ENCODE measurements around the gene MAGEA2B.
"Not testable (repeated sequence)": the region's sequence is repeated elsewhere in the genome, so short reads cannot be mapped to it uniquely, and the experiment has no call there.

The MAGEA2B gene, protein sequence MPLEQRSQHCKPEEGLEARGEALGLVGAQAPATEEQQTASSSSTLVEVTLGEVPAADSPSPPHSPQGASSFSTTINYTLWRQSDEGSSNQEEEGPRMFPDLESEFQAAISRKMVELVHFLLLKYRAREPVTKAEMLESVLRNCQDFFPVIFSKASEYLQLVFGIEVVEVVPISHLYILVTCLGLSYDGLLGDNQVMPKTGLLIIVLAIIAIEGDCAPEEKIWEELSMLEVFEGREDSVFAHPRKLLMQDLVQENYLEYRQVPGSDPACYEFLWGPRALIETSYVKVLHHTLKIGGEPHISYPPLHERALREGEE

DNA sequence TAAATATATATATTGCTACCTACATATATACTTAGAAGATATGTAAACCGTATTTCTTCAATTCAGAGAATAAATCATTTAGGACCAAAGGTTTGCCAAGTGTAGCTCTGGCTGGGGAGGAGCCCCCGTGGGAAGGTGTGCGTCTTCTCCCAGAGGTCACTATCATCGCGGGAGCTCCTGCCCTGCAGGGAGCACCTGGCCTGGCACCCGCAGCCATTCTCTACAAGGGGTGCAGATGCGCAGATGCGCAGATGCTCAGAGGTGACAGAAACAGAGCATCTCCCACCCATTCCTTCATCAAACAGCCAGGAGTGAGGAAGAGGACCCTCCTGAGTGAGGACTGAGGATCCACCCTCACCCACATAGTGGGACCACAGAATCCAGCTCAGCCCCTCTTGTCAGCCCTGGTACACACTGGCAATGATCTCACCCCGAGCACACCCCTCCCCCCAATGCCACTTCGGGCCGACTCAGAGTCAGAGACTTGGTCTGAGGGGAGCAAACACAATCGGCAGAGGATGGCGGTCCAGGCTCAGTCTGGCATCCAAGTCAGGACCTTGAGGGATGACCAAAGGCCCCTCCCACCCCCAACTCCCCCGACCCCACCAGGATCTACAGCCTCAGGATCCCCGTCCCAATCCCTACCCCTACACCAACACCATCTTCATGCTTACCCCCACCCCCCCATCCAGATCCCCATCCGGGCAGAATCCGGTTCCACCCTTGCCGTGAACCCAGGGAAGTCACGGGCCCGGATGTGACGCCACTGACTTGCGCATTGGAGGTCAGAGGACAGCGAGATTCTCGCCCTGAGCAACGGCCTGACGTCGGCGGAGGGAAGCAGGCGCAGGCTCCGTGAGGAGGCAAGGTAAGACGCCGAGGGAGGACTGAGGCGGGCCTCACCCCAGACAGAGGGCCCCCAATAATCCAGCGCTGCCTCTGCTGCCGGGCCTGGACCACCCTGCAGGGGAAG, at the start of gene MAGEA2B:
TSS of gene MAGEA2B (plus strand) at position 814 of the 973 bp plus-strand sequence. CDS start 2,479 bp downstream, outside the sequence.
- DNase-seq (ENCODE audit: low spot score): not testable (repeated sequence)

DNA sequence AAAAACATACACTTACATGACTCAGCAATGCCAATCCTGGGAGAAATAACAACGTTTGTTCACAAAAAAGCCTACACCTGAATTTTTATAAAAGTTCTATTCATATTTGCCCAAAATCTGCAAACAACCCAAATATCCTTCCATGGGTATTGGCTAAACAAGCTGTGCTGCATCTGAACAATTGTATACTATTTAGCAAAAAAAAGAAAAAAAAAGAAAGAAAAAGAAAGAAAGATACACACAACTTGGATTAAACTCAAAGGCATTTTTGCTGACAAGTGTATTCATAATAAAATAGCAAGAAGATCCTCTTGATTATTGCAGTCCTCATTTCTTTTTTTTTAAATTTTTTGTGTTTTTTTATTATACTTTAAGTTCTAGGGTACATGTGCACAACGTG, 40.3 kb upstream of the MAGEA2B start:
- DNase-seq (ENCODE audit: low spot score): no peak

DNA sequence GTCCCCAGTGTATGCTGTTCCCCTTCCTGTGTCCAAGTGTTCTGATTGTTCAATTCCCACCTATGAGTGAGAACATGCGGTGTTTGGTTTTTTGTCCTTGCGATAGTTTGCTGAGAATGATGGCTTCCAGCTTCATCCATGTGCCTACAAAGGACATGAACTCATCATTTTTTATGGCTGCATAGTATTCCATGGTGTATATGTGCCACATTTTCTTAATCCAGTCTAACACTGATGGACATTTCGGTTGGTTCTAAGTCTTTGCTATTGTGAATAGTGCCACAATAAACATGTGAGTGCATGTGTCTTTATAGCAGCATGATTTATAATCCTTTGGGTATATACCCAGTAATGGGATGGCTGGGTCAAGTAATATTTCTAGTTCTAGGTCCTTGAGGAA, 39.8 kb upstream of the MAGEA2B start:
- not testable (repeated sequence) for DNase-seq (ENCODE audit: low spot score)

DNA sequence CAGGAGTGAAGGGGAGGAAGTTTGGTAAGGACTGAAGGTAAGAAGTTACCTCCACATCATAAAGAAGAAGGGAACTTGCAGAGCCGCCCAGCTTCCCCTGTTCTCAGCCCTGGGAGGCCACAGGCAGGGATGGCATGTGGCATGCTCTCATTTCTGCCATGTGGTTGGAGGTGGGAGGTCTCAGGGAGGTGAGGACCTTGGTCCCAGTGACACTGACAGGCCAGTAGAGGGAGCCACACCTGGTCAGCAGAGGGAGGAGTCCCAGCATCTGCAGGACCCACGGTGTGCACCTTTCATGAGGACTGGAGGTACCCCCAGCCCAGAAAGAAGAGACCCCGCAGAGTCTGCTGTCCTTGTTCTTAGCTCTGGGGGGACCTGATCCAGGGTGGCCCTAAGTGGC, 33.4 kb upstream of the MAGEA2B start:
- not testable (repeated sequence) for DNase-seq (ENCODE audit: low spot score)

DNA sequence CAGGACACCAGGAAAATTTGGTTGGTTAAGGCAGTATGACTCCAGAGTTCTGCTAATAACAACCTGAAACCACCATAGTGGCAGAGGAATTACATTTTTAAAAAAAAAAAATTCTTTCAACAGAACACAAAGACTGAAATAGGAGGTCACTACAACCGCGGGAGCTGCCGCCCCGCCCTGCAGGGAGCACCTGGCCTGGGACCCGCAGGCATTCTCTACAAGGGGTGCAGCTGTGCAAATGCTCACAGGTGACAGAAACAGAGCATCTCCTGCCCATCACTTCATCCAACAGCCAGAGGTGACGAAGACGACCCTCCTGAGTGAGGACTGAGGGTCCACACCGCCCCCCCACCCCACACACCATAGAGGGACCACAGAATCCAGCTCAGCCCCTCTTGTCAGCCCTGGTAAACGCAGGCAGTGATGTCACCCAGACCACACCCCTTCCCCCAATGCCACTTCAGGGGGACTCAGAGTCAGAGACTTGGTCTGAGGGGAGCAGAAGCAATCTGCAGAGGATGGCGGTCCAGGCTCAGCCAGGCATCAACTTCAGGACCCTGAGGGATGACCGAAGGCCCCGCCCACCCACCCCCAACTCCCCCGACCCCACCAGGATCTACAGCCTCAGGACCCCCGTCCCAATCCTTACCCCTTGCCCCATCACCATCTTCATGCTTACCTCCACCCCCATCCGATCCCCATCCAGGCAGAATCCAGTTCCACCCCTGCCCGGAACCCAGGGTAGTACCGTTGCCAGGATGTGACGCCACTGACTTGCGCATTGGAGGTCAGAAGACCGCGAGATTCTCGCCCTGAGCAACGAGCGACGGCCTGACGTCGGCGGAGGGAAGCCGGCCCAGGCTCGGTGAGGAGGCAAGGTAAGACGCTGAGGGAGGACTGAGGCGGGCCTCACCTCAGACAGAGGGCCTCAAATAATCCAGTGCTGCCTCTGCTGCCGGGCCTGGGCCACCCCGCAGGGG, 16.2 kb upstream of the MAGEA2B start, which contains the start of gene MAGEA3:
TSS of gene MAGEA3 (plus strand) at position 843 of the 980 bp plus-strand sequence. CDS start 2,039 bp downstream, outside the sequence.
- DNase-seq (ENCODE audit: low spot score): not testable (repeated sequence)

DNA sequence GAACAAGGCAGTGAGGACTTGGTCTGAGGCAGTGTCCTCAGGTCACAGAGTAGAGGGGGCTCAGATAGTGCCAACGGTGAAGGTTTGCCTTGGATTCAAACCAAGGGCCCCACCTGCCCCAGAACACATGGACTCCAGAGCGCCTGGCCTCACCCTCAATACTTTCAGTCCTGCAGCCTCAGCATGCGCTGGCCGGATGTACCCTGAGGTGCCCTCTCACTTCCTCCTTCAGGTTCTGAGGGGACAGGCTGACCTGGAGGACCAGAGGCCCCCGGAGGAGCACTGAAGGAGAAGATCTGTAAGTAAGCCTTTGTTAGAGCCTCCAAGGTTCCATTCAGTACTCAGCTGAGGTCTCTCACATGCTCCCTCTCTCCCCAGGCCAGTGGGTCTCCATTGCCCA, 14.0 kb upstream of the MAGEA2B start:
- not testable (repeated sequence) for DNase-seq (ENCODE audit: low spot score)

DNA sequence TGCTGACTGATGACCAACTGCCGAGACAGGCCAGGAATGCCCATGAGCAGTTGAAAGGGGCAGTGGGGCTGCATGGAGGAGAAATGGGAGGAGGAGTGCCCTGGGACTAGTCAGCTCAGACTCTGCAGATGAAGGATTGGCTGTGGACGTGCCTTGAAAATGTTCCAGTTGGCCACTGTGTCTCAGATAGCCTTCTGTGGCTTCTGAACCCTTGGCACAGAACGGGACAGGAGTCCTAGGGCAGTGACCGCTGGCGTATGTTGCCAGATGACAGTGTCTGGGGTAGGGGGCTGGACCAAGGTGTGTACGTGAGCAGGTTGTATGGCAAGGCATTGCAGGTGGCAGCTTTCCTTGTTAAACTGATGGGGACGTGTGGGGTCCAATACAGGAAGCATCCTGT, 7.9 kb upstream of the MAGEA2B start:
- DNase-seq (ENCODE audit: low spot score): not testable (repeated sequence)

DNA sequence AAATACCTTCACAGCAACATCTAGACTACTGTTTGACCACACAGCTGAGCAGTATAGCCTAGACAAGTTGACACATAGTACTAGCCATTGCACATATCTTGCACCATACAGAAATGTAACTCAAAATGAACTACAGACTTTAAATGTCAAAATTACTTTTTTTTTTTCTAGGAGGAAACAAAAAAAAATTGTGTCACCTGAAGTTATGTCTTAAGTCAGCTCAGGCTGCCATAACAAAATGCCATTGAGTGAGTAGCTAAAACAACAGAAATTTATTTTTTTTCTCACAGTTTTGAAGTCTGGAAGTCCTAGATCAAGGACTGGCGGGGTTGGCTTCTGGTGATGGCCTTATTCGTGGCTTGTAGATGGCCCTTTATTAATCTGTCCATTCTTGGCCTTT, 5.3 kb upstream of the MAGEA2B start, which contains the start of gene CSAG2:
TSS of gene CSAG2 (minus strand) at position 101 of the 400 bp plus-strand sequence. CDS start 161 bp downstream, outside the sequence.
- DNase-seq (ENCODE audit: low spot score): not testable (repeated sequence)

DNA sequence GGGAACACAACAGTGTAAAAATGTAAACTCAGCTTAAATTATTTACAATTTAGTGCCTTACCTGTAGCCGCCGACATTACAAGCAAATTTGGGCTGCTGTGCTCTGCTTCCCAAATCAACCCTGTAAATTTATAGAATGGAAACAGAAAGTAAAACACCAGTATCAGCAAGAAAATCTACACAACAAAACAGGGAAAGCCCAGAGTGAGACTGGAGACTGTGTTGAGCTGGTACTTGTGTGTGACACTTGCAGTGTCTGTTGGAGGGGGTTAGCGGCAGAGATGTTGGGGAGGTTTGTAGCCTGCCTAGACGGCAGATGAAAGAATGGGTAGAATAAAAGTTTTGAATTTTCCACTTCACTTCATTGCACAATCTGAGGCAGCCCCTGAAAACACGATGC, 1.2 kb upstream of the MAGEA2B start:
- not testable (repeated sequence) for DNase-seq (ENCODE audit: low spot score)

DNA sequence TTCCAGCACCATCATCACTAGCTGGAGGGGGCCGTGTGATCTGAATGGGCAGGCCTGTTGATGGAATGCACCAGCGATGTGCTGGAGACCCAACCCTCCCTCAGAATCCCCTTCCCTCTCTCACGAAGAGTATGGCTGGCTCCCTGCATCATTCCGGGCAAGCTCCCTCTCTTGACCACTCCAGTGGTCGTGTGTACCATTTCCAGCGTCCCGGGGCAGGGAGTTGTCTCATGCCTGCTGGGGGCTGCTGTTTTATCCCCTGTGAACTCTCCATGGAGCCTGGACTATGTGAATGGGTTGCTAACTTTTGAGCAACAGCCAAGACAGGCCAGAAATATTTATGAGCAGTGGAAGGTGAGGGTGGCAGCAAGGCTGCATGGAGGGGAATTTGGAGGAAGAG, 11.0 kb downstream of the MAGEA2B start:
- DNase-seq (ENCODE audit: low spot score): no peak

DNA sequence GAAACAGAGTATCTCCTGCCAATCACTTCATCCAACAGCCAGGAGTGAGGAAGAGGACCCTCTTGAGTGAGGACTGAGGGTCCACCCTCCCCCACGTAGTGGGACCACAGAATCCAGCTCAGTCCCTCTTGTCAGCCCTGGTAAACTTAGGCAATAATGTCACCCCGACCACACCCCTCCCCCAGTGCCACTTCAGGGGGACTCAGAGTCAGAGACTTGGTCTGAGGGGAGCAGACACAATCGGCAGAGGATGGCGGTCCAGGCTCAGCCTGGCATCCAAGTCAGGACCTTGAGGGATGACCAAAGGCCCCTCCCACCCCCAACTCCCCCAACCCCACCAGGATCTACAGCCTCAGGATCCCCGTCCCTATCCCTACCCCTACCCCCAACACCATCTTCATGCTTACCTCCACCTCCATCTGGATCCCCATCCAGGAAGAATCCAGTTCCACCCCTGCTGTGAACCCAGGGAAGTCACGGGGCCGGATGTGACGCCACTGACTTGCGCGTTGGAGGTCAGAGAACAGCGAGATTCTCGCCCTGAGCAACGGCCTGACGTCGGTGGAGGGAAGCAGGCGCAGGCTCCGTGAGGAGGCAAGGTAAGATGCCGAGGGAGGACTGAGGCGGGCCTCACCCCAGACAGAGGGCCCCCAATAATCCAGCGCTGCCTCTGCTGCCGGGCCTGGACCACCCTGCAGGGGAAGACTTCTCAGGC, 19.0 kb downstream of the MAGEA2B start, which contains the start of the genes CSAG1 and MAGEA12:
TSS of gene CSAG1 (minus strand) at position 461 of the 715 bp plus-strand sequence. CDS start 1,261 bp downstream, outside the sequence.
TSS of gene MAGEA12 (plus strand) at position 497 of the 715 bp plus-strand sequence. CDS start 2,405 bp downstream, outside the sequence.
- no peak for DNase-seq (ENCODE audit: low spot score)

DNA sequence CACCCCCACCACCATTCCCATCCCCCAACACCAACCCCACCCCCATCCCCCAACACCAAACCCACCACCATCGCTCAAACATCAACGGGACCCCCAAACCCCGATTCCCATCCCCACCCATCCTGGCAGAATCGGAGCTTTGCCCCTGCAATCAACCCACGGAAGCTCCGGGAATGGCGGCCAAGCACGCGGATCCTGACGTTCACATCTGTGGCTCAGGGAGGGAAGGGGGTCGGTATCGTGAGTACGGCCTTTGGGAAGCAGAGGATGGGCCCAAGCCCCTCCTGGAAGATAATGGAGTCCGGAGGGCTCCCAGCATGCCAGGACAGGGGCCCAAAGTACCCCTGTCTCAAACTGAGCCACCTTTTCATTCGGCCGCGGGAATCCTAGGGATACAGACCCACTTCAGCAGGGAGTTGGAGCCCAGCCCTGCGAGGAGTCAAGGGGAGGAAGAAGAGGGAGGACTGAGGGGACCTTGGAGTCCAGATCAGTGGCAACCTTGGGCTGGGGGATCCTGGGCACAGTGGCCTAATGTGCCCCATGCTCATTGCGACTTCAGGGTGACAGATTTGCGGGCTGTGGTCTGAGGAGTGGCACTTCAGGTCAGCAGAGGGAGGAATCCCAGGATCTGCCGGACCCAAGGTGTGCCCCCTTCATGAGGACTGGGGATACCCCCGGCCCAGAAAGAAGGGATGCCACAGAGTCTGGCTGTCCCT, 19.9 kb downstream of the MAGEA2B start:
- not testable (repeated sequence) for DNase-seq (ENCODE audit: low spot score)

DNA sequence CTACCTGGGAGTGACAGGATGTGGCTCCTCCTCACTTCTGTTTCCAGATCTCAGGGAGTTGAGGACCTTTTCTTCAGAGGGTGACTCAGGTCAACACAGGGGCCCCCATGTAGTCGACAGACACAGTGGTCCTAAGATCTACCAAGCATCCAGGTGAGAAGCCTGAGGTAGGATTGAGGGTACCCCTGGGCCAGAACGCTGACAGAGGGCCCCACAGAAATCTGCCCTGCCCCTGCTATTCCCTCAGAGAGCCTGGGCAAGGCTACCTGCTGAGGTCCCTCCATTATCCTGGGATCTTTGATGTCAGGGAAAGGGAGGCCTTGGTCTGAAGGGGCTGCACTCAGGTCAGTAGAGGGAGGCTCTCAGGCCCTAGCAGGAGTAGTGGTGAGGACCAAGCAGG, 20.7 kb downstream of the MAGEA2B start:
- no peak for DNase-seq (ENCODE audit: low spot score)

DNA sequence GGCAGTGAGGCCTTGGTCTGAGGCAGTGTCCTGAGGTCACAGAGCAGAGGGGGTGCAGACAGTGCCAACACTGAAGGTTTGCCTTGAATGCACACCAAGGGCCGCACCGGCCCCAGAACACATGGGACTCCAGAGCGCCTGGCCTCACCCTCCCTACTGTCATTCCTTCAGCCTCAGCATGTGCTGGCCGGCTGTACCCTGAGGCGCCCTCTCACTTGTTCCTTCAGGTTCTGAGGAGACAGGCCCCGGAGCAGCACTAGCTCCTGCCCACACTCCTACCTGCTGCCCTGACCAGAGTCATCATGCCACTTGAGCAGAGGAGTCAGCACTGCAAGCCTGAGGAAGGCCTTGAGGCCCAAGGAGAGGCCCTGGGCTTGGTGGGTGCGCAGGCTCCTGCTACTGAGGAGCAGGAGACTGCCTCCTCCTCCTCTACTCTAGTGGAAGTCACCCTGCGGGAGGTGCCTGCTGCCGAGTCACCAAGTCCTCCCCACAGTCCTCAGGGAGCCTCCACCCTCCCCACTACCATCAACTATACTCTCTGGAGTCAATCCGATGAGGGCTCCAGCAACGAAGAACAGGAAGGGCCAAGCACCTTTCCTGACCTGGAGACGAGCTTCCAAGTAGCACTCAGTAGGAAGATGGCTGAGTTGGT, 21.6 kb downstream of the MAGEA2B start:
- no peak for DNase-seq (ENCODE audit: low spot score)

DNA sequence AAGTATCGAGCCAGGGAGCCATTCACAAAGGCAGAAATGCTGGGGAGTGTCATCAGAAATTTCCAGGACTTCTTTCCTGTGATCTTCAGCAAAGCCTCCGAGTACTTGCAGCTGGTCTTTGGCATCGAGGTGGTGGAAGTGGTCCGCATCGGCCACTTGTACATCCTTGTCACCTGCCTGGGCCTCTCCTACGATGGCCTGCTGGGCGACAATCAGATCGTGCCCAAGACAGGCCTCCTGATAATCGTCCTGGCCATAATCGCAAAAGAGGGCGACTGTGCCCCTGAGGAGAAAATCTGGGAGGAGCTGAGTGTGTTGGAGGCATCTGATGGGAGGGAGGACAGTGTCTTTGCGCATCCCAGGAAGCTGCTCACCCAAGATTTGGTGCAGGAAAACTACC, 22.1 kb downstream of the MAGEA2B start:
- not testable (repeated sequence) for DNase-seq (ENCODE audit: low spot score)

DNA sequence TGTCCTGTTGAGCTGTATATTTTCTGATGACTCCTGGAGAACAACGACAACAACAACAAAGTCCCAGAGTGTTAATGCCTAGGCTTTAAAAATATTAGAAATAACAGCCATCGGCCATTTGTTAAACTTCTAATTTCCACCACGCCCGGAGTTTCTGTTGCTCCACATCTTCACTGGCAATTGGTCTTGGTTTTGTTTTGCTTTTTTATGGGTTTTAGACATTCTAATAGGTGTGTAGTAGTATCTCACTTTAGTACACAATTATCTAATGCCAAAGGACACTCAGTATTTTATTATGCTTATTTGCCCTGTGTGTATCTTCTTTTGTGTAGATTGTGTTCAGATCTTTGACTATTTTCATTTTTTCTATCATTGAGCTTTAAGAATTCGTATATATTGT, 24.1 kb downstream of the MAGEA2B start:
- DNase-seq (ENCODE audit: low spot score): no peak

DNA sequence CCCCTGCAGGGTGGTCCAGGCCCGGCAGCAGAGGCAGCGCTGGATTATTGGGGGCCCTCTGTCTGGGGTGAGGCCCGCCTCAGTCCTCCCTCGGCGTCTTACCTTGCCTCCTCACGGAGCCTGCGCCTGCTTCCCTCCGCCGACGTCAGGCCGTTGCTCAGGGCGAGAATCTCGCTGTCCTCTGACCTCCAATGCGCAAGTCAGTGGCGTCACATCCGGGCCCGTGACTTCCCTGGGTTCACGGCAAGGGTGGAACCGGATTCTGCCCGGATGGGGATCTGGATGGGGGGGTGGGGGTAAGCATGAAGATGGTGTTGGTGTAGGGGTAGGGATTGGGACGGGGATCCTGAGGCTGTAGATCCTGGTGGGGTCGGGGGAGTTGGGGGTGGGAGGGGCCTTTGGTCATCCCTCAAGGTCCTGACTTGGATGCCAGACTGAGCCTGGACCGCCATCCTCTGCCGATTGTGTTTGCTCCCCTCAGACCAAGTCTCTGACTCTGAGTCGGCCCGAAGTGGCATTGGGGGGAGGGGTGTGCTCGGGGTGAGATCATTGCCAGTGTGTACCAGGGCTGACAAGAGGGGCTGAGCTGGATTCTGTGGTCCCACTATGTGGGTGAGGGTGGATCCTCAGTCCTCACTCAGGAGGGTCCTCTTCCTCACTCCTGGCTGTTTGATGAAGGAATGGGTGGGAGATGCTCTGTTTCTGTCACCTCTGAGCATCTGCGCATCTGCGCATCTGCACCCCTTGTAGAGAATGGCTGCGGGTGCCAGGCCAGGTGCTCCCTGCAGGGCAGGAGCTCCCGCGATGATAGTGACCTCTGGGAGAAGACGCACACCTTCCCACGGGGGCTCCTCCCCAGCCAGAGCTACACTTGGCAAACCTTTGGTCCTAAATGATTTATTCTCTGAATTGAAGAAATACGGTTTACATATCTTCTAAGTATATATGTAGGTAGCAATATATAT, 39.5 kb downstream of the MAGEA2B start, which contains the start of gene MAGEA2:
TSS of gene MAGEA2 (minus strand) at position 157 of the 965 bp plus-strand sequence. CDS start 2,479 bp downstream, outside the sequence.
- not testable (repeated sequence) for DNase-seq (ENCODE audit: low spot score)

DNA sequence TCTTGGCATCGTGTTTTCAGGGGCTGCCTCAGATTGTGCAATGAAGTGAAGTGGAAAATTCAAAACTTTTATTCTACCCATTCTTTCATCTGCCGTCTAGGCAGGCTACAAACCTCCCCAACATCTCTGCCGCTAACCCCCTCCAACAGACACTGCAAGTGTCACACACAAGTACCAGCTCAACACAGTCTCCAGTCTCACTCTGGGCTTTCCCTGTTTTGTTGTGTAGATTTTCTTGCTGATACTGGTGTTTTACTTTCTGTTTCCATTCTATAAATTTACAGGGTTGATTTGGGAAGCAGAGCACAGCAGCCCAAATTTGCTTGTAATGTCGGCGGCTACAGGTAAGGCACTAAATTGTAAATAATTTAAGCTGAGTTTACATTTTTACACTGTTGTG, 40.4 kb downstream of the MAGEA2B start:
- DNase-seq (ENCODE audit: low spot score): not testable (repeated sequence)
